ENCODE results near the gene TMEM18. TPM values are rescaled to one million over a fixed set of nuclear protein-coding genes. Genes with fewer than 3 reads are reported as not detected.
"Not testable (repeated sequence)": the region's sequence is repeated elsewhere in the genome, so short reads cannot be mapped to it uniquely, and the experiment has no call there.

Gene TMEM18
- total and polyA plus RNA-seq, 2 experiments from 2014 or later = 9.9 to 37.7 TPM

DNA sequence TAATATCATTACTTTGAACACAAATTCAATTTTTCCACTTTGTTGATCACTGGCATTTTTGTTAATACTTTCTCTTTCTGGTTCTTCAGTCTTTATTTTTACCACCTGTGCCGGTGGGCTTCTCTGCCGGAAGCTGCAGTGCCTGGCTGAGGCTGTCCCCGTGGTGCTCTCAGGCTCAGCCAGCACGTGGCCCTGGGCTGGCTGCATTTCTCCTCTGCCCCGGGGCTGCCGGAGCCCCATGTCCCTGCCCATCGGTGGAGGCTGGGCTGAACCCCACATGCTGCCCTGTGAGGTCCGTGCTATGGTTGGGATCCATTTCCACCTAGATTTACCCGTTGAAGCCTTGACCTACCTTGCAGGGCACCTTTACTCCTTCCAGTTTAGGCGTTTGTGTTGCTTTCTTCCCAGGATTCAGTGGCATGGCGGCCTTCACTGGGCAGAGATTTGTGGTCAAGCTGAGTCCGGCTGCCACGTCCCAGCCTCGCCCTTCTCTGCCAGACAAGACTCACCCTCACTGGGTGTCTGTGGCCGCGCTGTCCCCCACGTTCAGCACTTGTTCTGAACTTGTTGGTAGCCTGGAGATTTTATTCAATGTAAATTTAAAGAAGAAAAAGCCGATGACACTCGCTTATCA, 12.8 kb upstream of the TMEM18 start:
- no peaks in the 10 kb centered on the region for H3K9me3 ChIP-seq (ENCODE audit: low read depth)
- H3F3A ChIP-seq (ENCODE audit: insufficient read depth) = no peaks in the 10 kb centered on the region
- TF ChIP-seq EZH2 (IDR thresholded peaks at IDR 0.05; ENCODE audit: insufficient read depth, poor library complexity, severe bottlenecking) = no peak
- TF ChIP-seq EZH2phosphoT487 (IDR thresholded peaks at IDR 0.05; ENCODE audit: insufficient read depth, low read depth) = no peak
- DNase-seq = no peak
- 31 to 34% methylated on average over 18 to 19 of the region's 19 CpGs for WGBS, 2 experiments (ENCODE audit: low coverage in 1 of 2, low lambda C conversion rate in 2 of 2, missing lambda C conversion rate in 2 of 2)
- H3K79me2 ChIP-seq (ENCODE audit: insufficient read depth) = no peaks in the 10 kb centered on the region
- H3K4me3 ChIP-seq = no peak overlapping the region
- H3K4me2 ChIP-seq (ENCODE audit: unreplicated experiment) = no peak overlapping the region
- H3K27ac ChIP-seq = no peak overlapping the region
- in situ Hi-C loops (cut with MboI) = loop anchor here (25.0 kb wide), 1 partner anchor 847 kb away; no protein-coding TSS in a partner anchor
- no peaks in the 10 kb centered on the region for H4K20me1 ChIP-seq (ENCODE audit: insufficient read depth)
- H3K27me3 ChIP-seq (replicated peaks; ENCODE audit: insufficient read depth) = no peaks in the 10 kb centered on the region
- H3K36me3 ChIP-seq (ENCODE audit: low read depth) = no peaks in the 10 kb centered on the region
- H2AFZ ChIP-seq = peak overlapping the region; percentile 73
- peaks cover 12% of the 10 kb centered on the region; the same call in 1 of the 2 replicates for H3K4me1 ChIP-seq (ENCODE audit: insufficient read depth)
- no peak overlapping the region for H3K9ac ChIP-seq
- no peaks in the 10 kb centered on the region for H3K9me2 ChIP-seq (ENCODE audit: insufficient read depth)

DNA sequence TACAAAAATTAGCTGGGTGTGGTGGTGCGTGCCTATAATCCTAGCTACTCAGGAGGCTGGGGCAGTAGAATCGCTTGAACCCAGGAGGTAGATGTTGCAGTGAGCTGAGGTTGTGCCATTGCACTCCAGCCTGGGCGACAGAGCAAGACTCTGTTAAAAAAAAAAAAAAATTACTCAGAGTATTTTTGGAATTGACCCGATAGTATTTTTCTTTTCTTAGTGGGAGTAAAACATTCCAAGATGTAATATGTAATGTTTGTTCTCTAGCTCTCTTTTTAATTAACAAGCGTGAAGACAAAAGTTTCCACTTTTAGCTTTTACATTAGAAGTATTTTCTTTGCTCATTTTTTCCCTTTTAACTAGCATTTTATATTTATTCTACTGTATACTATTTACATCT, 12.0 kb upstream of the TMEM18 start:
- no peak for TF ChIP-seq EZH2 (IDR thresholded peaks at IDR 0.05; ENCODE audit: insufficient read depth, poor library complexity, severe bottlenecking)
- TF ChIP-seq EZH2phosphoT487 (IDR thresholded peaks at IDR 0.05; ENCODE audit: insufficient read depth, low read depth) = no peak
- Histone ChIP-seq H3K9ac (no peak overlapping the region), H3K9me3 (ENCODE audit: low read depth) (no peaks in the 10 kb centered on the region), H3K27ac (no peak overlapping the region), H4K20me1 (ENCODE audit: insufficient read depth) (no peaks in the 10 kb centered on the region), H3K27me3 (replicated peaks; ENCODE audit: insufficient read depth) (no peaks in the 10 kb centered on the region), H3K9me2 (ENCODE audit: insufficient read depth) (no peaks in the 10 kb centered on the region), H3K36me3 (ENCODE audit: low read depth) (no peaks in the 10 kb centered on the region), H3K4me1 (ENCODE audit: insufficient read depth) (peaks cover 12% of the 10 kb centered on the region; the same call in 1 of the 2 replicates), H3K79me2 (ENCODE audit: insufficient read depth) (no peaks in the 10 kb centered on the region), H3F3A (ENCODE audit: insufficient read depth) (no peaks in the 10 kb centered on the region), H3K4me2 (ENCODE audit: unreplicated experiment) (no peak overlapping the region), H2AFZ (no peak overlapping the region), H3K4me3 (no peak overlapping the region)
- 11 to 12% methylated on average over 5 of the region's 5 CpGs for WGBS, 2 experiments (ENCODE audit: low coverage in 1 of 2, low lambda C conversion rate in 2 of 2, missing lambda C conversion rate in 2 of 2)
- no peak for DNase-seq
- in situ Hi-C loops (cut with MboI) = loop anchor here (25.0 kb wide), 1 partner anchor 848 kb away; no protein-coding TSS in a partner anchor

DNA sequence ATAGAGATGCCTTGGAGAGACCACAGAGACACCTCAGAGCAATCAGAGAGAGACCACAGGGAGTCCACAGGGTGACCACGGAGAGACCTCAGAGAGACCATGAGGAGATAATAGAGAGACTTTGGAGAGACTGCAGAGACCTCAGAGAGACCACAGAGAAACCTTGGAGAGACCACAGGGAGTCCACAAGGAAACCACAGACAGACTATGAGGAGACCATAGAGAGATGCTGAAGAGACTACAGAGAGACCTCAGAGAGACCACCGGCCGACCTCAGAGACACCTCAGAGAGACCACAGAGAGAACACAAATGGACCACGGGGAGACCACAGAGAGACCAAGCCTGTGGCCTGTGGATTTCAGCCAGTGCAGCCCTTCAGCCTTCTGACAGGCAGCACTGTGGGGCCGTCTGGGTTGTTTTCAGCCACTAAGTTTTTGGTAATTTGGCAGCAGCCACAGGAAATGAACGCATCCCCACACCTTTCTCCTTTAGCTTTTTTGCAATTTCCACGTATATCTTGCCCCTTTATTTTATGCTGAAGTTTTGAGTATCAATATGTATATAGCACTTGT, 11.4 kb upstream of the TMEM18 start:
- no peaks in the 10 kb centered on the region for H3F3A ChIP-seq (ENCODE audit: insufficient read depth)
- H3K9ac ChIP-seq = no peak overlapping the region
- no peaks in the 10 kb centered on the region for H3K79me2 ChIP-seq (ENCODE audit: insufficient read depth)
- H3K4me3 ChIP-seq = no peak overlapping the region
- H4K20me1 ChIP-seq (ENCODE audit: insufficient read depth) = no peaks in the 10 kb centered on the region
- no peaks in the 10 kb centered on the region for H3K27me3 ChIP-seq (replicated peaks; ENCODE audit: insufficient read depth)
- no peak overlapping the region for H2AFZ ChIP-seq
- in situ Hi-C loops (cut with MboI) = loop anchor here (25.0 kb wide), 1 partner anchor 849 kb away; no protein-coding TSS in a partner anchor
- no peak overlapping the region for H3K27ac ChIP-seq
- WGBS, 2 experiments (ENCODE audit: low coverage in 1 of 2, low lambda C conversion rate in 2 of 2, missing lambda C conversion rate in 2 of 2) = 61 to 67% methylated on average over 6 to 7 of the region's 7 CpGs
- DNase-seq = no peak
- H3K9me2 ChIP-seq (ENCODE audit: insufficient read depth) = no peaks in the 10 kb centered on the region
- no peak for TF ChIP-seq EZH2phosphoT487 (IDR thresholded peaks at IDR 0.05; ENCODE audit: insufficient read depth, low read depth)
- TF ChIP-seq EZH2 (IDR thresholded peaks at IDR 0.05; ENCODE audit: insufficient read depth, poor library complexity, severe bottlenecking) = no peak
- H3K4me2 ChIP-seq (ENCODE audit: unreplicated experiment) = no peak overlapping the region
- H3K36me3 ChIP-seq (ENCODE audit: low read depth) = no peaks in the 10 kb centered on the region
- peaks cover 12% of the 10 kb centered on the region; the same call in 1 of the 2 replicates for H3K4me1 ChIP-seq (ENCODE audit: insufficient read depth)
- H3K9me3 ChIP-seq (ENCODE audit: low read depth) = no peaks in the 10 kb centered on the region

DNA sequence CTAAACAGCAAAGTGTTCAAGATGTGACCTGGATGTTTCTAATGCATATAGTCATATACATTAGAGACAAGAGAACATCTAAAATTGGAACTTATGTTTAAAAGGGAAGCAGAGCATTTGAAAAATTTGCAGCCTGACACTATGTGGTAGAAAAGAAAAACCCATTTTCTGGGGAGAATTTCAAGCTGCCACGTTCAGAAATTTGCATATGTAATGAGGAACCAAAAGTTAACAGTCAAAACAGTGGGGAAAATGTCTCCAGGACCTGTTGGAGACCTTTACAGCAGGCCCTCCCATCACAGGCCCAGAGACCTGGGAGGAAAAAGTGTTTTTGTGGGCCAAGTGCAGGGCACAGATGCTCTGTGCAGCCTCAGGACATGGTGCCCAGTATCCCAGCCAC, 8.2 kb upstream of the TMEM18 start:
- in situ Hi-C loops (cut with MboI) = loop anchor here (25.0 kb wide), 1 partner anchor 852 kb away; no protein-coding TSS in a partner anchor
- Histone ChIP-seq H3K4me2 (ENCODE audit: unreplicated experiment) (no peak overlapping the region), H3K4me3 (no peak overlapping the region), H3K27ac (no peak overlapping the region), H4K20me1 (ENCODE audit: insufficient read depth) (no peaks in the 10 kb centered on the region), H3K9me2 (ENCODE audit: insufficient read depth) (no peaks in the 10 kb centered on the region), H3K4me1 (ENCODE audit: insufficient read depth) (peaks cover 8% of the 10 kb centered on the region; the same call in 1 of the 2 replicates), H3K9ac (no peak overlapping the region), H3K27me3 (replicated peaks; ENCODE audit: insufficient read depth) (no peaks in the 10 kb centered on the region), H3F3A (ENCODE audit: insufficient read depth) (no peaks in the 10 kb centered on the region), H3K79me2 (ENCODE audit: insufficient read depth) (no peaks in the 10 kb centered on the region), H2AFZ (no peak overlapping the region), H3K36me3 (ENCODE audit: low read depth) (no peaks in the 10 kb centered on the region), H3K9me3 (ENCODE audit: low read depth) (no peaks in the 10 kb centered on the region)
- 4 to 6% methylated on average over 1 of the region's 1 CpG for WGBS, 2 experiments (ENCODE audit: low coverage in 1 of 2, low lambda C conversion rate in 2 of 2, missing lambda C conversion rate in 2 of 2)
- TF ChIP-seq EZH2phosphoT487 (IDR thresholded peaks at IDR 0.05; ENCODE audit: insufficient read depth, low read depth) (no peak), EZH2 (IDR thresholded peaks at IDR 0.05; ENCODE audit: insufficient read depth, poor library complexity, severe bottlenecking) (no peak)
- DNase-seq = no peak

DNA sequence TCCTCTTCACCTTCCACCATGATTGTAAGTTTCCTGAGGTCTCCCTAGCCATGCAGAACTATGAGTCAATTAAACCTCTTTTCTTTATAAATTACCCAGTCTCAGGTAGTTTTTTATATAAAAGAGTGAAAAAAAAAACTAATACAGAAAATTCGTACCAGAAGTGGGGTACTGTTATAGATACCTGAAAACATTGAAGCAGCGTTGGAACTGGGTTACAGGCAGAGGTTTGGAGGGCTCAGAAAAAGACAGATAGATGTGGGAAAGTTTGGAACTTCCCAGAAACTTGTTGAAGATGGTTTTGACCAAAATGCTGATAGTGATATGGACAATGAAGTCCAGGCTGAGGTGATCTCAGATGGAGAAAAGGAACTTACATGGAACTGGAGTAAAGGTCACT, 7.7 kb upstream of the TMEM18 start:
- H3K4me1 ChIP-seq (ENCODE audit: insufficient read depth); H3K9ac ChIP-seq; H3K4me3 ChIP-seq; H3K9me3 ChIP-seq (ENCODE audit: low read depth); DNase-seq; H3K27ac ChIP-seq; H2AFZ ChIP-seq; H3K36me3 ChIP-seq (ENCODE audit: low read depth); H3F3A ChIP-seq (ENCODE audit: insufficient read depth); H4K20me1 ChIP-seq (ENCODE audit: insufficient read depth); H3K27me3 ChIP-seq (replicated peaks; ENCODE audit: insufficient read depth); H3K4me2 ChIP-seq (ENCODE audit: unreplicated experiment); H3K79me2 ChIP-seq (ENCODE audit: insufficient read depth); H3K9me2 ChIP-seq (ENCODE audit: insufficient read depth): not testable (repeated sequence)
- 31 to 32% methylated on average over 2 of the region's 2 CpGs for WGBS, 2 experiments (ENCODE audit: low coverage in 1 of 2, low lambda C conversion rate in 2 of 2, missing lambda C conversion rate in 2 of 2)
- in situ Hi-C loops (cut with MboI) = loop anchor here (25.0 kb wide), 1 partner anchor 852 kb away; no protein-coding TSS in a partner anchor
